Measurements from ENCODE around the gene CALM3. TPM values are rescaled to one million over a fixed set of nuclear protein-coding genes. Genes with fewer than 3 reads are reported as not detected.

The CALM3 gene
- total RNA-seq, 2 donors from 2014 or later, result 292 to 300 TPM

GRCh38 chr19:46610851-46611770 is 10.0 kb downstream of the CALM3 start:
- Mint-ChIP-seq H3K27ac (peak overlapping the region; percentile 27), H3K4me3 (peak overlapping the region; percentile 52 to 69), H3K27me3 (ENCODE audit: low read depth) (no peaks in the 10 kb centered on the region), H3K4me1 (ENCODE audit: low read depth) (peaks cover 66% of the 10 kb centered on the region), H3K9me3 (no peaks in the 10 kb centered on the region), H3K36me3 (ENCODE audit: insufficient read depth in 2 of 2) (peaks cover 9 to 33% of the 10 kb centered on the region in 2 donors)
- no peak for DNase-seq
- peak; percentile 10 to 50 for ATAC-seq (replicated peaks in 1 of 2)

GRCh38 chr19:46611776-46612175 is 10.6 kb downstream of the CALM3 start:
- peak overlapping the region; percentile 52 to 69 for H3K4me3 Mint-ChIP-seq
- no peaks in the 10 kb centered on the region for H3K27me3 Mint-ChIP-seq (ENCODE audit: low read depth)
- DNase-seq (no peak), ATAC-seq (replicated peaks in 1 of 2) (no peak)
- peaks cover 67% of the 10 kb centered on the region for H3K4me1 Mint-ChIP-seq (ENCODE audit: low read depth)
- H3K27ac Mint-ChIP-seq, result peak overlapping the region; percentile 27
- peaks cover 6 to 27% of the 10 kb centered on the region in 2 donors for H3K36me3 Mint-ChIP-seq (ENCODE audit: insufficient read depth in 2 of 2)
- H3K9me3 Mint-ChIP-seq, result no peaks in the 10 kb centered on the region

GRCh38 chr19:46613525-46613924 is 12.4 kb downstream of the CALM3 start:
- Mint-ChIP-seq H3K4me1 (ENCODE audit: low read depth) (peaks cover 78% of the 10 kb centered on the region), H3K9me3 (no peaks in the 10 kb centered on the region), H3K4me3 (no peak overlapping the region), H3K36me3 (ENCODE audit: insufficient read depth in 2 of 2) (peaks cover 5 to 13% of the 10 kb centered on the region in 2 donors), H3K27me3 (ENCODE audit: low read depth) (no peaks in the 10 kb centered on the region), H3K27ac (no peak overlapping the region)
- no peak for DNase-seq
- no peak for ATAC-seq (replicated peaks in 1 of 2)

DNA sequence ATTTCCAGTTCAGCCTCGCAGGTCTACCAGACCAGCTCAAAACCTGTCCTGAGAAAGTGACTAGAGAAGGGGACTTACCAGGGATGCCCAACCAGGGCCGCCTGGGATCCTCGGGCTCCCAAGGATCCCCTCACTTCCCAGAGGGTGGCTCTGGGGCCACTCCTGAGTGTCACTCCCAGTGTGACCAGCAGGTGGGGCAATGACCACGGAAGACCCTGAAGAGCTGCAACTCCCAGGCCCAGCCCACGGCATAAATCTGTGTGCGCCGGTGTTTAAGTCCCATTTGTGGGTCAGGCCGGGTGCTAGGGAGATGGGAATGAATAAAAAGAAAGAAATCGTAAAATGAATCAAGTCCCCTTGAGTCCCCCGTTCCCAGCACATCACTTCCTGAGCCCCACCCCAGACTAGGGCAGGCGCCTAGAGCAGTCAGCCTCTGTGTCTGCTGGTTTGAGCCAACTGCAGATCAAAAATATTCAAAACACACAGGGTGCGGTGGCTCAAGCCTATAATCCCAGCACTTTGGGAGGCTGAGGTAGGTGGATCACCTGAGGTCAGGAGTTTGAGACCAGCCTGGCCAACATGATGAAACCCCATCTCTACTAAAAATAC is 13.1 kb downstream of the CALM3 start:
- ATAC-seq (replicated peaks in 1 of 2) (peak; percentile 54 to 61), DNase-seq (peak; percentile 85 to 91)
- H3K4me1 Mint-ChIP-seq (ENCODE audit: low read depth), result peaks cover 85% of the 10 kb centered on the region
- peaks cover 6 to 13% of the 10 kb centered on the region in 2 donors for H3K36me3 Mint-ChIP-seq (ENCODE audit: insufficient read depth in 2 of 2)
- no peaks in the 10 kb centered on the region for H3K27me3 Mint-ChIP-seq (ENCODE audit: low read depth)
- peak overlapping the region; percentile 58 to 76 for H3K4me3 Mint-ChIP-seq
- H3K9me3 Mint-ChIP-seq, result no peaks in the 10 kb centered on the region
- peak overlapping the region; percentile 79 for H3K27ac Mint-ChIP-seq

DNA sequence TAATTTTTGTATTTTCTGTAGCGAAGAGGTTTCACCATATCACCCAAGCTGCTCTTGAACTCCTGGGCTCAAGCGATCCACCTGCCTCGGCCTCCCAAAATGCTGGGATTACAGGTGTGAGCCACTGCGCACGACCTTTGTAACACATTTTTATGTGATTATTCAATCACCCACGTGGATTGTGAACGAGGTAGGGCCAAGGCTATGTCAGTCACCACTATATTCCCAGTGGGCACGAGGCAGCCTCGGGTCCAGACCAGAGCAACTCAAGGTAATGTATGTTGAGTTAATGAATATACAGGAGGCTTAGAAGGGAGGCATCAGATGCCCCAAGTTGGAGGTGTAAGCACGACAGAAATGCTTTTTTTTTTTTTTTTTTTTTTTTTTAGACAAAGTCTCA is 14.8 kb downstream of the CALM3 start:
- peaks cover 4 to 10% of the 10 kb centered on the region in 2 donors for H3K36me3 Mint-ChIP-seq (ENCODE audit: insufficient read depth in 2 of 2)
- H3K27me3 Mint-ChIP-seq (ENCODE audit: low read depth), result no peaks in the 10 kb centered on the region
- H3K4me3 Mint-ChIP-seq, result peak overlapping the region; percentile 58
- no peak overlapping the region for H3K27ac Mint-ChIP-seq
- no peaks in the 10 kb centered on the region for H3K9me3 Mint-ChIP-seq
- DNase-seq, result no peak
- peaks cover 92% of the 10 kb centered on the region for H3K4me1 Mint-ChIP-seq (ENCODE audit: low read depth)
- ATAC-seq (replicated peaks in 1 of 2), result no peak

DNA sequence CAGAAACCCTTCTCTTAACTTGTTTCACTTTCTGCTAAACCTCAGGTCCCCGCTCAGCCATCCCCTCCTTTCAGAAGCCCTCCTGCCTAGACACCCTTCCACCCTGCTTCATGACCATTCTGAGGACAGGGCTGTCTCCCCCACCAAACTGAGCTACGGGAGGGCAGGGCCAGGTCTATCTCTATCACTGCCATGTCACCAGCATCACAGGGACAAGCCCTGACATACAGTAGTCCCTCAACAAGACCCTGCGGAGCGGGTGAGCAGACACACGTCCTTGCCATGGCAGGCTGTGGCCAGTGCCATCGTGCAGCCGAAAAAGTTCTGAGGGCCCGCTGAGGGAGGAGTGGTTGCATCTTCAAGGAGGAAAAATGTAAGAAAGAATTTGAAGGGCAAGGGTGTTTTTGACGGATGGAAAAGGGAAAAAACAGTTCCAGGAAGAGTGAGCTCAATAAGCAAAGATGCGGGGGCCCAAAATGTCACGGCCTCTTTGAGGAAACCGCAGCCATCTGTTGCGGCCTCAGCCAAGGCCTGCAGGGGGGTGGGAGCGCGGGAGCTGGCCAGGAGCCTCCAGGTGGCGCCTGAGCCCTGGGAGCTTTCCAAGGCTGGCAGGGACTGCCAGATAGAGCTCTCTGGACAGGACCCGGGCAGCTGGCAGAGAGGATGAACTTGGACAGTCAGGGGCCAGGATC is 15.6 kb downstream of the CALM3 start:
- H3K9me3 Mint-ChIP-seq, result no peaks in the 10 kb centered on the region
- ATAC-seq (replicated peaks in 1 of 2), result peak; percentile 46 to 49
- DNase-seq, result peak; percentile 74 to 78
- no peaks in the 10 kb centered on the region for H3K27me3 Mint-ChIP-seq (ENCODE audit: low read depth)
- peaks cover 4 to 9% of the 10 kb centered on the region in 2 donors for H3K36me3 Mint-ChIP-seq (ENCODE audit: insufficient read depth in 2 of 2)
- peak overlapping the region; percentile 83 for H3K27ac Mint-ChIP-seq
- H3K4me1 Mint-ChIP-seq (ENCODE audit: low read depth), result peaks cover 92% of the 10 kb centered on the region
- H3K4me3 Mint-ChIP-seq, result peak overlapping the region; percentile 82 to 95

GRCh38 chr19:46617601-46618000 is 16.5 kb downstream of the CALM3 start:
- DNase-seq (peak in 1 of 2 donors; percentile 32), ATAC-seq (replicated peaks in 1 of 2) (peak; percentile 7 to 8)
- Mint-ChIP-seq H3K4me1 (ENCODE audit: low read depth) (peaks cover 92% of the 10 kb centered on the region), H3K27ac (no peak overlapping the region), H3K36me3 (ENCODE audit: insufficient read depth in 2 of 2) (peaks cover 7 to 17% of the 10 kb centered on the region in 2 donors), H3K9me3 (no peaks in the 10 kb centered on the region), H3K27me3 (ENCODE audit: low read depth) (no peaks in the 10 kb centered on the region), H3K4me3 (peak overlapping the region; percentile 58 to 95)

DNA sequence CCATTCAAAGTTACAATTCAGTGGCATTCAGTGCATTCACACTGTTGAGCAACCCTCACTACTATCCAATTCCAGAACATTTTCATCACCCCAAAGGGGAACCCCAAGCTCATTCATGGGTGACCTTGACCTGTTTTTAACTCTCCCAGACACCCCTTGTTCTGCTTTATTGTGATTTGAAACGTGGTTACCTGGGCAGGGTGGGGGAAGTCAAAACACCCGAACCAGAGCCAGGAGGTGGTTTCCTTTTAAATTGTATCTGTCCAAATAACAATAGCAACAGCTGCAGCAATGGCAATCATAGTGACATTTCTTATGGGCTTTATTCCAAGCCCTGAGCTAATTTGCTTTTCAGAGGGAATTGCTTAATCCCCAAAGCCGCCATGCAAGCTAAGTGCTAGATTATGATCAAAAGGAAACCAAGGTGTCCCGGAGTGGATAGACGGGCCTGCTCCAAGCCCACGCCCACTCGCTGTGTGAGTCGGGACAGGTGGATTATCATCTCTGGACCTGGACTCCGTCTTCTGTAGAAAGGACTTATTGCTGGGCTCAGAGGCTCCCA is 17.6 kb downstream of the CALM3 start:
- H3K9me3 Mint-ChIP-seq, result no peaks in the 10 kb centered on the region
- H3K27me3 Mint-ChIP-seq (ENCODE audit: low read depth), result no peaks in the 10 kb centered on the region
- peaks cover 85% of the 10 kb centered on the region for H3K4me1 Mint-ChIP-seq (ENCODE audit: low read depth)
- H3K4me3 Mint-ChIP-seq, result peak overlapping the region; percentile 95
- H3K36me3 Mint-ChIP-seq (ENCODE audit: insufficient read depth in 2 of 2), result peaks cover 7 to 23% of the 10 kb centered on the region in 2 donors
- DNase-seq (no peak), ATAC-seq (replicated peaks in 1 of 2) (no peak)
- peak overlapping the region; percentile 99 for H3K27ac Mint-ChIP-seq

DNA sequence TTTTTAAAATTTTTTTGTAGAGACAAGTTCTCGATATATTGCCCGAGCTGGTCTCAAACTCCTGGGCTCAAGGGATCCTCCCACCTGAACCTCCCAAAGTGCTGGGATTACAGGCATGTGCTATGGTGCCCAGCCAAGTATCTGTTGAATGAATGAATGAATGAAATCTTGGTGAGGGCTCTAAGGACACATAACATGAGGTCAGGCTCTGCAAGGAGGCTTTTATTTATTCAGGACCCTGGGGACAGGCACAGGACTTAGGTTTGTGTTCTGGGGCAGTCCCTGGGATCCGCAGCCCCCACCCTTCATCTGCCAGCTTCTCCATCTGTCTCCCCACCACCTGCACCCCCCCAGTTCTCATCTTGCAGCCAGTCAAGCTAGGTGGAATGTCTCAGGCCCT is 19.1 kb downstream of the CALM3 start:
- DNase-seq (no peak), ATAC-seq (replicated peaks in 1 of 2) (no peak)
- Mint-ChIP-seq H3K36me3 (ENCODE audit: insufficient read depth in 2 of 2) (peaks cover 13 to 29% of the 10 kb centered on the region in 2 donors), H3K4me3 (peak overlapping the region; percentile 95), H3K4me1 (ENCODE audit: low read depth) (peaks cover 86% of the 10 kb centered on the region), H3K9me3 (no peaks in the 10 kb centered on the region), H3K27me3 (ENCODE audit: low read depth) (no peaks in the 10 kb centered on the region), H3K27ac (peak overlapping the region; percentile 99)

- Mint-ChIP-seq H3K4me3 (peak overlapping the region; percentile 95), H3K4me1 (ENCODE audit: low read depth) (peaks cover 86% of the 10 kb centered on the region), H3K27me3 (ENCODE audit: low read depth) (no peaks in the 10 kb centered on the region), H3K27ac (no peak overlapping the region), H3K36me3 (ENCODE audit: insufficient read depth in 2 of 2) (peaks cover 13 to 29% of the 10 kb centered on the region in 2 donors), H3K9me3 (no peaks in the 10 kb centered on the region)
- DNase-seq (no peak), ATAC-seq (replicated peaks in 1 of 2) (no peak)
These were observed 19.6 kb downstream of the CALM3 start for GRCh38 chr19:46620716-46621115.

GRCh38 chr19:46621191-46622117 is 20.3 kb downstream of the CALM3 start:
- Mint-ChIP-seq H3K36me3 (ENCODE audit: insufficient read depth in 2 of 2) (peaks cover 13 to 29% of the 10 kb centered on the region in 2 donors), H3K27ac (peak overlapping the region; percentile 81), H3K4me3 (peak overlapping the region; percentile 95), H3K4me1 (ENCODE audit: low read depth) (peaks cover 79% of the 10 kb centered on the region), H3K9me3 (no peaks in the 10 kb centered on the region), H3K27me3 (ENCODE audit: low read depth) (no peaks in the 10 kb centered on the region)
- ATAC-seq (replicated peaks in 1 of 2) (no peak), DNase-seq (no peak)

DNA sequence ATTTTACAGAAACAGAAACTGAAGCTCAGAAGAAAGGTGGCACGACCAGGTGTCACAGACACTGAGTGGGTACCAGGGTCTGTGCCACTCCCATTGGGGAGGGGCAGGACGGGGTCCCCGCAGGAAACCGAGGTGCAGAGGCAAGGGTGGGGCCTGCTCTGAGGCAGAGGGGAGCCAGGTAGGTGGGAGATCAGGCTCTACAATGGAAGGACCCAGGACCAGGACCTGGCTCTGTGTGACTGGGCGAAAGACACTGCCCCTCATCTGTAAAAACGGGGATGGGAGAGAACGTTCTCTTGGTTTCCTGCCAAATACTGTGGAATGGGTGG is 21.0 kb downstream of the CALM3 start:
- Mint-ChIP-seq H3K4me1 (ENCODE audit: low read depth) (peaks cover 73% of the 10 kb centered on the region), H3K9me3 (no peaks in the 10 kb centered on the region), H3K27ac (peak overlapping the region; percentile 81), H3K4me3 (peak overlapping the region; percentile 95), H3K36me3 (ENCODE audit: insufficient read depth in 2 of 2) (peaks cover 13 to 29% of the 10 kb centered on the region in 2 donors), H3K27me3 (ENCODE audit: low read depth) (no peaks in the 10 kb centered on the region)
- no peak for DNase-seq
- no peak for ATAC-seq (replicated peaks in 1 of 2)

All from activated T-cell treated with anti-CD3 and anti-CD28 coated beads, Interleukin-2, amount 50 U/mL, for 72 hours (primary cell).